ENCODE results near the gene ZNF543.

The ZNF543 gene

DNA sequence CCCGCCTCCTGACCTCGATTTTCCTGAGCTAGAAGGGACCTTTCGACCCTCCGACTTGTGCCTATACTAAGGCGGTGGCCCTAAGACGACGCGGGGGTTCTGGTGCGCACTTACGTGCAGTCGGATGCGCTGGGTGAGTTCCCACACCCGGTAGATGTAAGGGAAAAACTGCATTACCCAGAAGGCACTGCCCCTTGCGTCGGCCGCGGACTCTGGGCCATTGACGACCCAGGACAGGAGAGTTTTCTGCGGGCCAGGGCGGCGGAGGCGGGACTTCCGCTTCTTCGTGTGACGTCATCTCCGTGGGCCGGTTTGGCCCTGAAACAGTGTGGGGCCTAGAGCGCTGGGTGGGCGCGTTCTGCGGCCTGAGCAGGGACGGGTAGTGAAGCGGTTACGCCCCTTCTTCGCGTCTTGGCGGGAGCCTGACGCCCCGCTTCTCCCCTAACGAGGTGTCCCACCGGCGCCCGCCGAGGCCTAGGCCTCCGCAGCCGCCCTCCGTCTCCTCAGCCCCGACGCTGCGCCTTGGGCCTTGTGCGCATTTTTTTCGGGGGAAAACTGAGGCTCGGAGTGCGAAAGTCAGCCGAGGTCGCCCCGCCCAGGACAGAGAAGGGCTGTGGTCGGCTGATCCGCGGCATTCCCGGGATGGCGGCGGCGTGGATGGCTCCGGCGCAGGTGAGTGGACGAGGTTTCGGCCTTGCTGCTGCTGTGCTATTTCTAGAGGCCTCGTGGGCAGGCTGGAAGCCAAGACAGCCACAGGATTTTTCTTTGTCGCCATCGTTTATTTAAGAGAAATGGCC, 39.9 kb upstream of the ZNF543 start, which contains the start of gene ZNF460:
Gene ZNF460, plus strand, starts transcription at position 321 of the 797 bp plus-strand sequence. Its CDS starts 322 bp downstream, at position 643.
- POLR2A ChIA-PET = no interaction called here
- TF ChIP-seq, protein P1, sequence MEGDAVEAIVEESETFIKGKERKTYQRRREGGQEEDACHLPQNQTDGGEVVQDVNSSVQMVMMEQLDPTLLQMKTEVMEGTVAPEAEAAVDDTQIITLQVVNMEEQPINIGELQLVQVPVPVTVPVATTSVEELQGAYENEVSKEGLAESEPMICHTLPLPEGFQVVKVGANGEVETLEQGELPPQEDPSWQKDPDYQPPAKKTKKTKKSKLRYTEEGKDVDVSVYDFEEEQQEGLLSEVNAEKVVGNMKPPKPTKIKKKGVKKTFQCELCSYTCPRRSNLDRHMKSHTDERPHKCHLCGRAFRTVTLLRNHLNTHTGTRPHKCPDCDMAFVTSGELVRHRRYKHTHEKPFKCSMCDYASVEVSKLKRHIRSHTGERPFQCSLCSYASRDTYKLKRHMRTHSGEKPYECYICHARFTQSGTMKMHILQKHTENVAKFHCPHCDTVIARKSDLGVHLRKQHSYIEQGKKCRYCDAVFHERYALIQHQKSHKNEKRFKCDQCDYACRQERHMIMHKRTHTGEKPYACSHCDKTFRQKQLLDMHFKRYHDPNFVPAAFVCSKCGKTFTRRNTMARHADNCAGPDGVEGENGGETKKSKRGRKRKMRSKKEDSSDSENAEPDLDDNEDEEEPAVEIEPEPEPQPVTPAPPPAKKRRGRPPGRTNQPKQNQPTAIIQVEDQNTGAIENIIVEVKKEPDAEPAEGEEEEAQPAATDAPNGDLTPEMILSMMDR (IDR thresholded peaks at IDR 0.05; ENCODE audit: insufficient read depth, low read length, missing control alignments) = no peak
- CTCF ChIA-PET = interaction anchor here (0.8 kb wide), 1 partner anchor 21 kb away, joined by 3 read pairs; no protein-coding TSS in a partner anchor
- DNase-seq (ENCODE audit: low read depth, low spot score) = peak; percentile 78
- H3K4me3 ChIP-seq (ENCODE audit: low read depth, low read length) = peak within 1 kb of the TSS; percentile 85

DNA sequence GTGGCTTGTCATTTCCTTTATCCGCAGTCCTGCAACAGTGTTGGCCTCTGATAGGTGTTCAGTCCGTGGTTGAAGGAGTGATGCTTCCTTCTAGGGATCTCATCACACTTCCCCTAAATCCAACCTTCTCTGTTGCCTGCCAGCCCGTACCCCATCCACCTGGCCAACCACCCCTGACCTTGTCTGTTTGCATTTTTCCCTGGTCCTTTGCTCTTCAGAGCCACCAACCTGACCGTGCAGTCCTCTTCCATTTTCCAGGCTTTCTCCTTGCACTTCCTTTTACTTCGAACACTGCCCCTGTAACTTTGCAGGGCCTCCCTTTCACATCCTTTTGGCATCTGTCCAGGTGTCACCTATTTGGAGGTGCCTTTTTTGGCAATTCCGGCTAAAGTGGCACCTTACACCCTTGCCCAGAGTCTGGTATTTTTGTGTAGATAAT, 39.3 kb upstream of the ZNF543 start:
- ChIA-PET POLR2A (no interaction called here), CTCF (interaction anchor here (1.0 to 1.1 kb wide), 2 partner anchors 12 to 21 kb away, joined by 3 read pairs; no protein-coding TSS in a partner anchor)
- H3K4me3 ChIP-seq (ENCODE audit: low read depth, low read length) = peak overlapping the region; percentile 85
- no peak for DNase-seq (ENCODE audit: low read depth, low spot score)
- TF ChIP-seq, protein P1 (IDR thresholded peaks at IDR 0.05; ENCODE audit: insufficient read depth, low read length, missing control alignments) = no peak

DNA sequence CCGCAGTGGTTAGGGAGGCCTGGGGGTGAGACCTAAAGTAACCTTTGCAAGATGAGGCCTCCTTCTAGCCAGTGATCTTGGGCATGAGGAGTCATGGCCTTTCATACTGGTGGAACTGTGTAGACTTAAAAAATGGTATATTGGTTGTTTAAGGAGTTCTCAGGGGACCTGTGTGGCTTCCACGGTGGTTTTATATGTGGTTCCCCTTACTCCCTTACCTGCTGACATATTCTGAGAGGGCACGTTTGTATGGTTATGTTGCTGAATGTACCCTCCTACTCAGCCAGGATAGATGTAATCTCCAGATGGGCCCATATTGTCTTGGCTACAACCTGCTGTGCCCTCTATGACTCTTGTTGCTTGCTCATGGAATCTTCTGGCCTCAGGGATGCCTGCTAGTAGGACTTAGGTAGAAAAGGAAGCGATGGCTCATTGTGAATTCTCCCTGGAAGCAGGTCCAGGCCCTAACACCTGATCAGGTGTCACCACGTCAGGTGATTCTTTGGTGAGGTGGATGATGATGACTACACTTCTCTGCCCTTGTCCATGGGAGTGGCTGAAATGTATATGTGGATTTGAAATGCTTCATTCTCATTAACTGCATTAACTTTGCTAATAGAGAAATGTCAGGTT, 38.1 kb upstream of the ZNF543 start:
- POLR2A ChIA-PET = no interaction called here
- TF ChIP-seq, protein P1 (IDR thresholded peaks at IDR 0.05; ENCODE audit: insufficient read depth, low read length, missing control alignments) = no peak
- no peak for DNase-seq (ENCODE audit: low read depth, low spot score)
- CTCF ChIA-PET = interaction anchor here (1.0 to 1.1 kb wide), 2 partner anchors 11 to 20 kb away, joined by 3 read pairs; no protein-coding TSS in a partner anchor
- peak overlapping the region; percentile 37 for H3K4me3 ChIP-seq (ENCODE audit: low read depth, low read length)

DNA sequence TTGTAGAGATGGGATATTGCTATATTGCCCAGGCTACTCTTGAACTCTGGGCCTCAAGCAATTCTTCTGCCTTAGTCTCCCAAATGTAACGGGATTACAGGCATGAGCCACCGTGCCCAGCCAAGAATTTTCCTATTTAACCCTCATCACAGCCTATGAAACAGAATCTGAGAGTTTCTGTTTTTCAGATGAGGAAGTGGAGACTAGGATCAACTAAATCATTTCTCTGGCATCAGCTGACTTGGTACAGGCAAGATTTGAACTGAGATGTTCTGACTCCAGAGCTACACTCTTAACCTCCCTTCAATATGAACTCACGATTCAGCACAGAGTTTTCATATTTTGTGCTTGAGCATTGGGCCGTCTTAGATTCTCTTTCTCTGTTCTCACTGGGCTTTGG, 31.9 kb upstream of the ZNF543 start:
- no peak for DNase-seq (ENCODE audit: low read depth, low spot score)
- no peak overlapping the region for H3K4me3 ChIP-seq (ENCODE audit: low read depth, low read length)
- TF ChIP-seq, protein P1 (IDR thresholded peaks at IDR 0.05; ENCODE audit: insufficient read depth, low read length, missing control alignments) = no peak
- ChIA-PET CTCF (no interaction called here), POLR2A (no interaction called here)

DNA sequence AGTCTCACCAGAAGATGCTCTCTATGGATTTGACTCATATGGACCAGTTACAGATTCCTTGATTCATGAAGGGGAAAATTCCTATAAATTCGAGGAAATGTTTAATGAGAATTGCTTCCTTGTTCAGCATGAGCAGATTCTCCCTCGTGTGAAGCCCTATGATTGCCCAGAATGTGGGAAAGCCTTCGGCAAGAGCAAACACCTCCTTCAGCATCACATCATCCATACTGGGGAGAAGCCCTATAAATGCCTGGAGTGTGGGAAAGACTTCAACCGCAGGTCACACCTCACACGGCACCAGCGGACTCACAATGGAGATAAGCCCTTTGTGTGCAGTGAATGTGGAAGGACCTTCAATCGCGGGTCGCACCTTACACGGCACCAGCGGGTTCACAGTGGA, 29.3 kb upstream of the ZNF543 start:
- DNase-seq (ENCODE audit: low read depth, low spot score) = no peak
- no peak overlapping the region for H3K4me3 ChIP-seq (ENCODE audit: low read depth, low read length)
- ChIA-PET POLR2A (no interaction called here), CTCF (no interaction called here)
- TF ChIP-seq, protein P1 (IDR thresholded peaks at IDR 0.05; ENCODE audit: insufficient read depth, low read length, missing control alignments) = no peak

DNA sequence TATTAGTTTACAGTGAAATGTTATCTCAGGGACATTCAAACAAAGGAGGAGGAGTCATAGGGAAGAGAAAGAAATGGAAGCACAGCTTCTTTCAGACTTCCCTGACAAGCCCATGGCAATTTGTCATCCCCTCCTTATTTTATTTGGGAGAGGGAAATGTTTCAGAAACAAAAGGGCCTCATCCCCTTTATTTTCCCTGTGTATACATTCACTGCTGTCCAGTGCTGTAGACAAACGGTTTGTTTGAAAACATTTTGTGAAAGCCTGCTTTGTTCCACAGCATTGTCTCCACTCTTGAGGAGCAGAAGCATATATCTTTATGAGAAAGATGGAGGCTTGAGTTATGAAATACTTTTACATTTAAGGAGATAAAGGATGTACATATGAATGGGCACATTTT, 27.7 kb upstream of the ZNF543 start:
- no peak for DNase-seq (ENCODE audit: low read depth, low spot score)
- POLR2A ChIA-PET = no interaction called here
- H3K4me3 ChIP-seq (ENCODE audit: low read depth, low read length) = no peak overlapping the region
- CTCF ChIA-PET = interaction anchor here (1.3 kb wide), 1 partner anchor 11 kb away, joined by 3 read pairs; no protein-coding TSS in a partner anchor
- TF ChIP-seq, protein P1 (IDR thresholded peaks at IDR 0.05; ENCODE audit: insufficient read depth, low read length, missing control alignments) = no peak

Data from AG04449 (cell line).